ENCODE data around the gene HEPHL1. TPM values are rescaled to one million over a fixed set of nuclear protein-coding genes. Genes with fewer than 3 reads are reported as not detected.

Gene HEPHL1
- total RNA-seq, 1 donor from 2014 or later, result 0.26 TPM

GRCh38 chr11:94025690-94026394 is 4.7 kb downstream of the HEPHL1 start:
- FAIRE-seq (no peak), DNase-seq (ENCODE audit: low read depth) (no peak)
- H3K36me3 ChIP-seq (ENCODE audit: control insufficient read depth, insufficient read depth, low read length), result no peaks in the 10 kb centered on the region
- no peak for TF ChIP-seq CTCF (IDR thresholded peaks at IDR 0.05; ENCODE audit: insufficient read depth, low read length, severe bottlenecking)
- H3K27me3 ChIP-seq (ENCODE audit: control insufficient read depth, insufficient read depth, low read length), result no peaks in the 10 kb centered on the region
- no peak overlapping the region for H3K4me3 ChIP-seq (ENCODE audit: low read depth, low read length)

GRCh38 chr11:94027210-94027609 is 6.1 kb downstream of the HEPHL1 start:
- no peaks in the 10 kb centered on the region for H3K36me3 ChIP-seq (ENCODE audit: control insufficient read depth, insufficient read depth, low read length)
- no peak for DNase-seq (ENCODE audit: low read depth)
- no peak overlapping the region for H3K4me3 ChIP-seq (ENCODE audit: low read depth, low read length)
- FAIRE-seq, result peak; percentile 40
- H3K27me3 ChIP-seq (ENCODE audit: control insufficient read depth, insufficient read depth, low read length), result no peaks in the 10 kb centered on the region
- TF ChIP-seq CTCF (IDR thresholded peaks at IDR 0.05; ENCODE audit: insufficient read depth, low read length, severe bottlenecking), result no peak

GRCh38 chr11:94028436-94028835 is 7.3 kb downstream of the HEPHL1 start:
- DNase-seq (ENCODE audit: low read depth) (peak; percentile 98), FAIRE-seq (no peak)
- Histone ChIP-seq H3K36me3 (ENCODE audit: control insufficient read depth, insufficient read depth, low read length) (no peaks in the 10 kb centered on the region), H3K27me3 (ENCODE audit: control insufficient read depth, insufficient read depth, low read length) (no peaks in the 10 kb centered on the region), H3K4me3 (ENCODE audit: low read depth, low read length) (no peak overlapping the region)
- no peak for TF ChIP-seq CTCF (IDR thresholded peaks at IDR 0.05; ENCODE audit: insufficient read depth, low read length, severe bottlenecking)

- no peak overlapping the region for H3K4me3 ChIP-seq (ENCODE audit: low read depth, low read length)
- no peaks in the 10 kb centered on the region for H3K27me3 ChIP-seq (ENCODE audit: control insufficient read depth, insufficient read depth, low read length)
- FAIRE-seq (no peak), DNase-seq (ENCODE audit: low read depth) (peak; percentile 61)
- no peaks in the 10 kb centered on the region for H3K36me3 ChIP-seq (ENCODE audit: control insufficient read depth, insufficient read depth, low read length)
- no peak for TF ChIP-seq CTCF (IDR thresholded peaks at IDR 0.05; ENCODE audit: insufficient read depth, low read length, severe bottlenecking)
These were observed 8.9 kb downstream of the HEPHL1 start for GRCh38 chr11:94030059-94030458.

- Histone ChIP-seq H3K36me3 (ENCODE audit: control insufficient read depth, insufficient read depth, low read length) (no peaks in the 10 kb centered on the region), H3K4me3 (ENCODE audit: low read depth, low read length) (no peak overlapping the region), H3K27me3 (ENCODE audit: control insufficient read depth, insufficient read depth, low read length) (no peaks in the 10 kb centered on the region)
- FAIRE-seq (no peak), DNase-seq (ENCODE audit: low read depth) (no peak)
- TF ChIP-seq CTCF (IDR thresholded peaks at IDR 0.05; ENCODE audit: insufficient read depth, low read length, severe bottlenecking), result no peak
These were observed 10.5 kb downstream of the HEPHL1 start for GRCh38 chr11:94031625-94032024.

GRCh38 chr11:94032066-94032465 is 10.9 kb downstream of the HEPHL1 start:
- Histone ChIP-seq H3K4me3 (ENCODE audit: low read depth, low read length) (no peak overlapping the region), H3K36me3 (ENCODE audit: control insufficient read depth, insufficient read depth, low read length) (no peaks in the 10 kb centered on the region), H3K27me3 (ENCODE audit: control insufficient read depth, insufficient read depth, low read length) (no peaks in the 10 kb centered on the region)
- DNase-seq (ENCODE audit: low read depth) (no peak), FAIRE-seq (no peak)
- TF ChIP-seq CTCF (IDR thresholded peaks at IDR 0.05; ENCODE audit: insufficient read depth, low read length, severe bottlenecking), result no peak

Data from bronchial epithelial cell (primary cell).